HG02943 (cell line): ENCODE measurements around the gene RNF214.

Experiments used
- ATAC-seq: cut with Tn5 transposase; IDR thresholded peaks from one replicate; pipeline ENCODE4 v1.9.1; 2021; ENCODE audit warnings: mild to moderate bottlenecking, low read depth, moderate library complexity; ENCODE audit not compliant: unreplicated experiment

The RNF214 gene

GRCh38 chr11:117212697-117213355 lies 19.6 kb upstream of the RNF214 start:
- no peak for ATAC-seq

GRCh38 chr11:117214404-117215110 lies 17.9 kb upstream of the RNF214 start:
- no peak for ATAC-seq

- no peak for ATAC-seq
Measured at GRCh38 chr11:117217141-117218084, 15.1 kb upstream of the RNF214 start.

- no peak for ATAC-seq
Measured at GRCh38 chr11:117218133-117218915, 14.1 kb upstream of the RNF214 start.

GRCh38 chr11:117219001-117219400 lies 13.5 kb upstream of the RNF214 start:
- no peak for ATAC-seq

GRCh38 chr11:117219455-117219854 lies 13.0 kb upstream of the RNF214 start:
- ATAC-seq: no peak

GRCh38 chr11:117219995-117220394 lies 12.5 kb upstream of the RNF214 start:
- no peak for ATAC-seq

GRCh38 chr11:117220568-117220967 lies 11.9 kb upstream of the RNF214 start:
- no peak for ATAC-seq

GRCh38 chr11:117220999-117221774 lies 11.3 kb upstream of the RNF214 start:
- ATAC-seq: no peak

- ATAC-seq: no peak
Measured at GRCh38 chr11:117221775-117222517, 10.5 kb upstream of the RNF214 start.

GRCh38 chr11:117222991-117223740 lies 9.3 kb upstream of the RNF214 start:
- no peak for ATAC-seq

- no peak for ATAC-seq
Measured at GRCh38 chr11:117223741-117224689, 8.5 kb upstream of the RNF214 start.

- ATAC-seq: no peak
Measured at GRCh38 chr11:117225553-117226170, 6.8 kb upstream of the RNF214 start.

GRCh38 chr11:117226388-117227385 lies 5.8 kb upstream of the RNF214 start:
- ATAC-seq: no peak

GRCh38 chr11:117228091-117228490 lies 4.4 kb upstream of the RNF214 start:
- ATAC-seq: no peak
